Loucy (cell line): ENCODE measurements around the gene AAGAB.

ENCODE experiments used
- CTCF ChIP-seq: fragments of 200-600 bp; sonication (generic); conservative IDR thresholded peaks from 2 replicates; pipeline ENCODE4 v1.5.1; 2014; ENCODE audit warnings: mild to moderate bottlenecking, antibody characterized with exemption, low read length
- EZH2phosphoT487 ChIP-seq: fragments of 200-600 bp; IDR thresholded peaks from 2 replicates; pipeline ENCODE4 v1.6.1; 2018; ENCODE audit warnings: antibody characterized with exemption, mild to moderate bottlenecking, moderate library complexity, borderline replicate concordance

GRCh38 chr15:67215102-67215501, 39.4 kb downstream of the AAGAB start:
- TF ChIP-seq EZH2phosphoT487, result no peak
- TF ChIP-seq CTCF, result no peak
